Measurements from ENCODE around the gene FBXL3.

- TF ChIP-seq FOSL2 (IDR thresholded peaks at IDR 0.05; ENCODE audit: borderline replicate concordance, low read depth) (no peak), CTCF (IDR thresholded peaks at IDR 0.05) (no peak), JUND (IDR thresholded peaks at IDR 0.05) (no peak)
These were observed 25.4 kb downstream of the FBXL3 start for GRCh38 chr13:77001540-77001939.
